Measurements from ENCODE around the gene GABRG3.

The GABRG3 gene

DNA sequence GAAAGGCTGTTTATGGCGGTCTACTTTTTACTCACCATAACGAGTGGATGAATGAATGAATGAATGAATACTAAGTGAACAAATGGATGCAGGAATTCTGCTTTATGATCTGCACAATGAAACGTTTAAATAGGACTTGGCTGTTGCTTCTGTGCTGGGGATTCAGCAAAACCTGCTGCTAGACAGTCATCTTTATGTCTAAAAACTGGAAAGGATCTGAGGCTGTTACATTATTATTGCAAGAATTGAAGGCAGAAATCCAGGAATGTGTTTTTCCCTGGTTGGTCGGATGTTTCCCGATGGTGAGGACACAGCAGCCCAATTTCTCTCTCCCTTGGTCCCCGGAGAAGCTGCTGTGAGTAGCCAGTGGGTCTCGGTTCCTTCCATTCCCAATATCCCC lies 94.2 kb downstream of the GABRG3 start:
- no peak for DNase-seq (ENCODE audit: low spot score)

DNA sequence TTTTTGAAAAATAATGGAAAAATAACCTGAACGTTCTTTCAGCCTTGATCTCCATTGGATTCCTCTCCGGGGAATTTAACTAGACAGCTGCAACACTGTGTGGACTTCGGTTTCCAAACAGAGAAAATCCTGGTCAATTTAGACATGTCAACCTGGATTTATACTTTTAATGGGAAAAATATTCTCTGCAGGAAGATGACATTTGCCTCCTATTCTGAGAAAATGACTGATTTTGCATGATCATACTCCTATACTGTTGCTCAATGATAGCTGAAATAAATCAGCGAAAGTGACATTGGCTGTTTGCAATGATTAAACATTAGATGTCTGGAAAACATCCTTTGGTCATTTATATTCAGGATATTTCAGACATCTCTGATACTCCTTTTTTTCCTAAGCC lies 94.8 kb downstream of the GABRG3 start:
- DNase-seq (ENCODE audit: low spot score) = no peak

DNA sequence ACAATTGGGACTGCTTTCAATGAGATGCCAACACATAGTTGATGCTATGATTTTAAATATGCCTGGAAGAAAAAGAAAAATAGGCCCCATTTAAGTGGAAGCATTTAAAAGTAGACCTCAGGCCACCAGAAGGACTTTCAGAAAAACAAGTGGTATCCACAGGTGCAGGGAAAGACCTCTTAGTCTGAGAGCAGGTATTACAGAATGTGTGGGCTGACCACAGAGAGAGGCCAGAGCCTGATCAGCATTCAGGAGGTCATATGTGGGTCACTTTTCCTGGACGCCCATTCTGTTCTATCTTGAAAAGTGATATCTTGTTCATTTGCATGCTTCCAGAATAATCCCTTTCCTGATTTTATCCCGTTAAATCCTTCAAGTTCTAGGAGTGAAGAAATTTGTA lies 95.5 kb downstream of the GABRG3 start:
- DNase-seq (ENCODE audit: low spot score) = no peak

DNA sequence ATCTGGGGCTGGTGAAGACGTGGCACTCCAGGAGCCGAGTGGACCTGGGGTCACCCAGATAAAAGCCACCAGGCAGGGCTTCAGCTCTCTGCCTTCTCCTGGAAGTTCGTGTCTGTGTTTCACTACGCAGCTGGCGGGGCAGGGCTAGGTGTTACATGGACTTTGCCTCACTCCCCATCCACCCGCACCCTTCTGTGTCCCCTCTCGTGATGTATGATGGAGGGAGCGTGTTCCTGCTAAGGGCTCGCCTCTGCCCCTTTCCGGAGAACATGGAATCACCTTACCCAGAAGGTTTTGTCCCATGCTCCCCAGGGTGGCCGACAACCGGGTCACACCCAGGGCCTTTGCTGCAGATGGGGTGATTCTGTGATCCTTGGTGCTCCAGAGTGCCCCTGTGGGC lies 96.2 kb downstream of the GABRG3 start:
- no peak for DNase-seq (ENCODE audit: low spot score)

DNA sequence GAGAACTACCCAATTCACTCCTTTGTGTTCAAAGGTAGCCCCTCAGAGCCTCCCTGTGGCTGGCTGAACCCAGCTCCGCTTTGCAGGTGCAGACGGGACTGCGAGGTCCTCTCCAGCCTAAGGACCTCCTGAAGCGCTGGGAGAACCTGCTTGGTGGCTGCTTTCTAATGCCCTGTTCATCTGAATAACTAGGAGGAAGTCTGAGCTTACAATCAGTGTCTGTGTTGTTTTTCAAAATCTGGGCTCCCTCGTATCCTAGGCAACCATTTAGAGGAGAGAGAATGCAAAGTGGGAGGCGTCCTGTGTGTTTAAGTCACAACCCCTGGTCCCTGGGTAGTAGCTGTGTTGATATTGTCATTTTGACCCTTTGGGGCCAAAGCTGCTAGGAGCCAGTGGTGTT lies 99.9 kb downstream of the GABRG3 start:
- DNase-seq (ENCODE audit: low spot score) = no peak

DNA sequence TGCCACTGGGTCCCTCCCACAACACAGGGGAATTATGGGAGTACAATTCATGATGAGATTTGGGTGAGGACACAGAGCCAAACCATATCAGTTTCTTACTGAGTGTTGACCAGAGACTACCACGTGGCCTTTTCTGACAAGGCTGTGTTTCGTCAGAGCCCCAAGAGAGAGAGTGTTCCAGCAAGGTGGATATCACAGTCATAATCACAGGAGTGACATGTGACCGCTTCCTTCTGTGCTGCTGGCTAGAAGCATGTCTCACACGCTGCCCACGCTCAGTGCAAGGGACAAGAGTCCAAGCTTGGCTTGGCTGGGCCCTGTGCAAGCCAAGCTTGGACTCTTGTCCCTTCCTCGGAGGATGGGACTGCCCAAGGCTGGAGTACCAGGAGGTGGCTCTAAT lies 103.2 kb downstream of the GABRG3 start:
- no peak for DNase-seq (ENCODE audit: low spot score)

DNA sequence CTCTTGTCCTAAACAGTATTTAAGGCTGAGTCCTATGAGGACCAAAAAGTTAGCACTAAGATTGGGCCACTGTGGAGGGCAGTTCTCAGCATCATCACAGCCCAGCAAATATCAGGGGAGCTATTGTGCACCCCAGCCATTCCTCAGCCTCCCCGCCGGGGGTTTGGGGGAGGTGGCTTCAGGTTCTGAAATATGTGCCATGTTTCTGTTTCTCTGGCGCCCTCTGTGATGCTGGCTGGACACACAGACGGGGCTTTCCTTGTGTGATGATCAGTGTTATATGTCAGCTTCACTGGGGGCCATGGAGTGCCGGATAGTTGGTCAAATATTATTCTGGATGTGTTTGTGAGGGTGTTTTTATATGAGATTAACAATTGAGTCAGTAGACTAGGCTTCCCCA lies 106.8 kb downstream of the GABRG3 start:
- no peak for DNase-seq (ENCODE audit: low spot score)

DNA sequence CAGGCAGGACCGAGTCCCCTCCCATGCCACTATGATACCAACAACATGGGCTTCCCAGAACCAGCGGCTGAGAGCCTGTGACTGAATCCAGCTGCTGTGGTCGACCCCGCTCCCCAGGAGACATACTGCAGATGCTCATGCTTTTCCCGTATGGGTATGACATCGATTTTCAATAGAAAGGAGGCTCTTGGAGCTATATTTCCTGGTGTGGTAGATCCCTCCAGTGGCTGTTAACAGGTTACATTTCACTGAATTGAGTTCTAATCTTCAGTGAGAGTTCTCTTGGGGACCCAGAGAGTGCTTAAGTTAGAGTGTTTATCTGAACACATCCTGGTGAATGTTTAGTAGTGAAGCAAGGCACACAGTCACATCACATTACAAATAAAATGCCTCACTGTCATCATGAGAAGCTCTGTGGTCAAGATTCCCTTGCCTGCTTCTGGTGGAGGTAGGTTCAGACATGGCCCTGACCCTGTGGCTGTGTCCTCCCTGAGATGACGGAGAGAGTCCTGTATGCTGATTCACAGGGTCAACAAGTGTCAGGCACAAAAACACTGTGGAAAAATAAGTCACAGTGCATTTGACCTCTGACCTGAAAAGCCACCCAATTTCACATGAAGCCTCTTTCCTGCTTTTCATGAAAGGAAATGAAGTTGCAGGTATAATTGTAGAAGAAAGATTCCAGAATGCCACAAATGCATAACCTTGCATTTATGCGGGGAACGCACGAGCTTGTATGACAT lies 110.9 kb downstream of the GABRG3 start:
- no peak for DNase-seq (ENCODE audit: low spot score)

DNA sequence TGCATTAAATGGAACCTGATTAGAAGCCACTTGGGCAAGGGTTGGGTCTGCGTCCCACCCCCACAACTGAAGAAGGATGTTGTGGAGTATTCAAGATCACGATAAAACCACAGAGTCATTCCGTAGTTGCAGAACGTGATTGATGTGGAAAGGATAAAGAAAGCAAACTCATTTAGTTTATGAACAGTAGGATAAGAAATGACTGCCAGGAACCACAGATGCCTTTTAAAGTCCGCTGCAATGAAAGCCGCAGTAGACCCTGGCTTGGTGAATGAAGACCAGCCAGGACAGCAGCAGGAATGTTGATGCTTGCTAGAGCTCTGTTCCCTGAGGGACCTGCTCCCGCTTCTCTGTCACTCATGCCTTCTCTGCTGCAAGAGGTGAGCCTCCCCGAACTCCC lies 111.5 kb downstream of the GABRG3 start:
- DNase-seq (ENCODE audit: low spot score) = no peak

DNA sequence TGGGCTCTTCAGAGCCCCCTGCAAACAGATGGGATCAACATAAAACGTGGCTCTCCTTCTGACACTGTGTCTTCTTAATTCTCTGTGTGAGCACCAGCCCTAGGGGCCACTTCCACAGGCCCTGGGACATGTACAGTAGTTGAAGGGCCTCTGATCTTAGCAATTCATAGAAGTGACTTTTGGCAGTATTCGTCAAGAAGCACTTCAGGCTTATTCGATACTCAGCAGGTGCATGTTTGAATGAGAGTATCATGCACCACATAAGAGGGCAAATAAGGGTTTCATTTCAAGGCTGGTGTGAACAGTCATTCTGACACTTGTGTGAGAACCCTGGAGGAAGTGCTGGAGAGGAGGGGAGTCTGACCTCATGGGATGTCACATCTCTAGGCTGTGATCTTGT lies 113.9 kb downstream of the GABRG3 start:
- no peak for DNase-seq (ENCODE audit: low spot score)

DNA sequence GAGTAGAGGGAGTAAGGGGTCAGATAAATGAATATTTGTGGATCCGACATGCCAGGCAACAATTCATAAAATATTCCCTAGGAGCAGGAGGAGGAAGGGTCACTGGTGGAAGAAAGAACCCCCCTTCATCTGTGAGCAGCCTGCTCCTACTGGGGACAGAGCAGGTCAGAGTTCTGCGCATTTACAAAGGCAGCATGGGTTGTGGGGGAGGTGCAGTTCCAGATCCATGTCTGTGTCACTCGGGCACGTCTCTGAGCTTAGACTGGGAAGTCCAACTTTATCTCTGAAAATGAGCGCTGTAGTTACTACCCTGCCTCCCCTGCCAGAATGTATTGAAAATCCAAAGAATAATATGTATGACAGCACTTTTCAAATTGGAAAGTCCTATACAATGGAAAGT lies 115.2 kb downstream of the GABRG3 start:
- no peak for DNase-seq (ENCODE audit: low spot score)

DNA sequence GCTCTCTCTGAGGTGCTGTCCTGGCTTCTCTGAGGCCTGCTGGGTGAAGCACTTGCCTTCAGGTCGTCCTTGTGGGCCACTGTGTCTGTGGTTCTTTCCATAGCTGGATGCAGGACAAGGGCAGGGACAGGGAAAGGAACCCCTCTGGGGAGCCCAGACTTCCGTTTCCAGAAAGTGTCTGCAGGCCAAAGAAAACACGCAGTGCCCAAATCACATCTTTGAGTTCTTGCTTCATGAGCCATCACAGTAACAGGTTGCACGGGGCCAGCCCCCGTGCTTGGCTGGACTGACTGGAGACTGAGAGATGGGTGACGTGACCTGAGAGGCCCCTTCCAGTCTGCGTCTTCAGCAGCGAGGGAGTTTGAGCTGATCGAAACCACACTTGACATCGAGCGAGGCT lies 115.8 kb downstream of the GABRG3 start:
- no peak for DNase-seq (ENCODE audit: low spot score)

DNA sequence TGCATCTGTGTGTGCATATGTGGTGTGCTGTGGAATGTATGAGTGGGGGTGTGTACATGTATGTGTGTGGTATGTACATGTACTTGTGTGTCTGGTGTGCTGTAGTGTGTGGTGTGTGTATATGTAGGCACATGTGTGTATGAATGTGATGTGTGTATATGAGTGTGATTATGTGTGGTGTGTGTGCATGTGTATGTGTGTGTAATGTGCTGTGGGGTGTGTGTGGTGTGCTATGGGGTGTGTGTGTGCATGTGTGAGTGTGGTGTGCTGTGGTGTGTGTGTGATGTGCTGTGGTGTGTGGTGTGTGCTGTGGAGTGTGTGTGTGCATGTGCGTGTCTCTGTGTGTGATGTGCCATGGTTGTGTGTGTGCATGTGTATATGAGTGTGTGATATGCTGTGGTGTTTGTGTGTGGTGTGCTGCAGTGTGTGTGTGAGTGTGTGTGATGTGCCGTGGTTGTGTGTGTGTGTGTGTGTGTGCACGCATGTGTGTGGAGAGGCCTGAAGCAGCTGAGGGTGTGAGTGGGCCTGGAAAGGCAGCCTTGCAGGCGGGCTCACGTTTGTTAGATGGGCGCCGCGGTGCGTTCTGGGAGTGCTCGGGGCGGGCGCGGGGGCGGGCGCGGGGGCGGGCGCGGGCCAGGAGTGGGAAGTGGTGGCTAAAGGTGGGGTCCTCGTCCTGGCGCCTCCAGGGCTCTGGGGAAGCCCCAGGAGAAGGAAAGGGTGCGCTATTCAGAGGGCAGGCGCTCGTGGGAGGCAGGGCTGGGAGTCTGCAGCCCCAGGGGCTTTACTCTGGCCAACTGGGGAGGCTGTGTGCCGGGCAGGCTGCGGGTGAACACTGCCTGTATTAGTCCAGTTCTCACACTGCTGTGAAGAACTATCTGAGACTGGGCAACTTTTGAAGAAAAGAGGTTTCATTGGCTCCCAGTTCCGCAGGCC lies 116.9 kb downstream of the GABRG3 start:
- DNase-seq (ENCODE audit: low spot score) = no peak

DNA sequence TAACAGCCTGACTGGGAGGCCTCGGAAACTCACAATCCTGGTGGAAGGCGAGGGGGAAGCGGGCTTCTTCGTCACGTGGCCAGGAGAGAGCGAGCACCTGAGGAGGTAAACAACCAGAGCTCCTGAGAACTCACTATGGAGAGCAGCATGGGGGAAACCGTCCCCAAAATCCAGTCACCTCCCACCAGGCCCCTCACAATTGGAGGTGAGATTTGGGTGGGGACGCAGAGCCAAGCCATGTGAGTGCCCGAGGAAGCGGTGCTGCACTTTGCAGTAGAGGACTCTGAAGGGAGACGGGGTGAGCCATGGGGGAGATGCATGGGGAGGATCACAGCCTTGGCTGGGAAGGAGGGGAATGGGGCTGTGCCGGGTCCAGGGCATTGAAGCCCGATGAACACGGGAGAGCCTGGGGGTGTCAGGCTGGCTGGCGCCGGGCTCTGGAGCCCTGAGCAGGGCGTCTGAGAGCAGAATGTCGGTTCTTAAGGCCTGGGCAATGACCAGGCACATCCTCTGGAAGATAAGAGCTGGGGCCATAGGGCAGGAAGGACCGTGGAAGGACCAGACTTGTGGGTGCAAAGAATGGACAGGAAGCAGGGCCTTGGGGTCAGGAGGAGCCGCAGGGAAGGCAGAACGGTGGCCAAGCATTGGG lies 117.7 kb downstream of the GABRG3 start:
- no peak for DNase-seq (ENCODE audit: low spot score)

DNA sequence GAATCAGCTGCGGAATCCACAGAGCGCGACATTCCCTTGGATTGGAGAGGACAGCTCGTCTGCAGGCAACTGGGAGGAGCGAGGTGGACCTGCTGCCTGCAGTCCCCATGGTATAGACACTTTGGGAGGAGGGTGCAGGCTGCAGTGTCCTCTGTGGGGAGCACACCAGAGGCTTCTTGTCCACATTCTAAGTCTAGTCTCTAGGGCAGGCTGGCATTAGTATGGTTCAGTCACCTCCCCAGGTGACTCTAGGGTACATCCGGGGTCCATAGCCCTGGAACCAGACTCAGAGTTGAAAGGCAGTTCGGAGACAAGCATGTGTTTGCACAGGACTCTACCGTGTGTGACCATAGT lies 118.2 kb downstream of the GABRG3 start:
- DNase-seq (ENCODE audit: low spot score) = no peak

DNA sequence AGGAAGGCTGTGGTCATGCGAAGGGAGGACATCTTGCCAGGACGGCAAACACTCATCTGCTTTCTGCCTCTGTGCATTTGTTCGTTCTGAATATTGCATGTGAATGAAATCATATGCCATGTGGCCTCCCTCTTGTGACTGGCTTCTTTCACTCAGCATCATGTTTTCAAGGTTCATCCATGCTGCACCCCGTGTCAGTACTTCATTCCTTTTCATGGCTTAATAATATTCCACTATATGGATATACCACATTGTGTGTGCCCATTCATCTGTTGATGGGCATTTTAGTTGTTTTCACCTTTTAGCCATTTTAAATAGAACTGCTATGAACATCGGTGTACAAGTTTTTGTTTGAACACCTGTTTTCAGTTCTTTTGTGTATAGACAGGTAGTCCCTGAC lies 118.7 kb downstream of the GABRG3 start:
- no peak for DNase-seq (ENCODE audit: low spot score)

DNA sequence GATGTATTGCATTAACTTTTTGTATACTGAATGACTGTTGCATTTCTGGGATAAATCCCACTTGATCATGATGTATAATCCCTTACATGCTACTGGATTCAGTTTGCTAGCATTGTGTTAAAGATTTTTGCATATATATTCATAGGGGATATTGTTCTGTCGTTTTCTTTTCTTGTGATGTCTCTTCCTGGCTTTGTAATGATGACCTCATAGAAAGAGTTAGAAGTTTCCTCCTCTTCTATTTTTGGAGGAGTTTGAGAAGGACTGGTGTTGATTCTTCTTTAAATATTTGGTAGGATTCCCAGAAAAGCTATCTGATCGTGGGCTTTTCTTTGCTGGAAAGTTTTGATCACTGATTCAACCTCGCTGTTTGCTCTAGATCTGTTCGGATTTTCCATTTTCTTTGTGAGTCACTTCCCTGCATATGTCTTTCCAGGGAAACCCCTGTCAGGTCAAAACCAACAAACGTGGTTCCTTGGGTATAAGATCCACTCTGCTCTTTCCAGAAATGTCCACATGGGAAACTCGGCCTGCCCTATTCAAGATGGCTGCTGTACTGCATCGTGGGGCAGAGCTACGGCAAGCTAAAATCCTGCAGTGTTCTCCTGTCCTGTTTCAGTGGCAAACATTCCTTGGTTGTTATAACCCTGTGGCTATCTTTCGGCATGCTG lies 120.4 kb downstream of the GABRG3 start:
- no peak for DNase-seq (ENCODE audit: low spot score)

DNA sequence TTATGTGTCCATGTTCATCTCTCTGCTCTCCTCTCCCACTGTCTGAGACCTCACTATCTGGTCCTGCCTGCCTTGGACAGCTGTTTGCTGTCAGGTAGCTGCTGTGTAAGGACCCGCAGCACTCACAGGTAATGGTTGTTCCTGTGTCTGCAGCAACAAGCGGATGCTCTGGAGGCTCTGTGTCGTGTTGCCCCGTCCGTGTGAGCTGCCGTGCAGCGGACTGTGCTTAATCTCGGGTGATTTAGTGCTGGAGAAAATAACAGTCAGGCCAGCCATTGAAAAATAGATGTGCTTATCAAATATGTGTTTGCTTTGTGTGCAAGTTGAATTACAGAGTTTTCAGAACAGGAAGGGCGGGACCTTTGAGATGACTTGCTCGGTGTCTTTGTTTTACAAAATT lies 121.4 kb downstream of the GABRG3 start:
- DNase-seq (ENCODE audit: low spot score) = no peak

DNA sequence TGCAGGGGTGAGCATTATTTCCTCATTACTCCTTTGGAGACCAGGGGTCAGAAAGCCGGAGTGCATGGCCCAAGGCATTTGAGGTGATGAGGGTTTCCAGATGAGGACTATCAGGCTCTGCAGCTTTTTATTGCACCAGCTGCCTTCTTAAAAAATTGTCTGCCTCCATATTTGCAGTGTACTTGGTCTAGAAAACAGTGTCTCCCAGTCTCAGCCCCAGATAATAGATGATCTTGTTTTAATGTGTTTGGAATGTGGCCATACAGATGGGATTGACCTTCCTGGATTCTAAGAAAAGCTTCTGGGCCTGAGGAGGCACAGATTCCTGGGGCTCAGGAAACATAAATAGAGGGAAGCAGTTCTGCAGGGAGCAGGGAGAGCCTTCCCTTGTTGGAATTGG lies 123.3 kb downstream of the GABRG3 start:
- no peak for DNase-seq (ENCODE audit: low spot score)

DNA sequence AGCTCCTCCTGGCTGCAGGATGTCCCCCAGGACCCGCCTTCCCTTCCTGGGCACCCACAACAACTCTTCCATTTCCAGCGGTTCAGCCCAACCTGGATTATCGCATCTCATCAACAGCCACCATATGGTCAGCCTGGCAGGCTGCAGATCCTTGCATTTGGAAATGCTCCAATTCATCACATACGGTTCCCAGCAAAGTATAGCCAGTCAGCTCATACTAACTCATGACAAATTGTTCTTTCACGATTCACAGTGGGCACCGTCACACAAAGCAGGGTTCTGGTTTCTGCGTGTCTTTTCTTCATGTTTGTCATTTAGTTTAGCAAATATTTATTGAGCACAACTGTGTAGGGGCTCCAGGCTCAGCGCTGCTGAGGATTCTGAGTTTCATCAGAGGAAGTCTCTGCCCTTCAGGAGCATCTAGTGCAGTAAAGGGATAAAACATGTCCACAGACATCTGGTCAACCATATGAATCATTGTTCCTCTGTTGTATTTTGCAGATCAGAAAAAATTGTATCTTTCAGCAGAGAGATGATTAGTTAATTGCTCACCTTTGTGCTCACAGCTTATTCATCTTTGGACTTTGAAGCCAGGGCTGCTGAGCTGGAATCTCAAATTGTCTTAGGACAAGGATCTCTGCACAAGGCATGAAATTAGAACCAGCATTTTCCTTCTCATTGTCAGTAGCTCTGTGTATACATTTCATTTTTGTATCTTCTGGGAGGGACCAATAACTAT lies 125.1 kb downstream of the GABRG3 start:
- DNase-seq (ENCODE audit: low spot score) = no peak

DNA sequence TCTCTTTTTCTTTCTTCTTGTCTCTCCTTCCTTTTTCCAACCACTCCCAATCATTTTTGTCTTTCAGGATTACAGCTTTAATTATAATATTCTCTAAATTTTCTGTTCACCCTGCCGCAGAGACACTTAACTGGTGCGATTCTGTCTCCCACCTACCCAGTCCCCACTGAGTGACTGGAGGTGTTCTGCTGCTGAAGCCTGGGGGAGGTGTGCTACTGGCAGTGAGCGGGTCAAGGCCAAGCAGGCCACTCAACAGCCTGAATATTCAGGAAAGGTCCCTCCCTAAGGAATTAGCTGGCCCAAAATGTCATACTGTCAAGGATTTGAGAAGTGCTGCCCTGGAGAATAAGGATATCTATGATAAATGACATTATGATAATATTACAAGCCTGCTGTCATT lies 126.5 kb downstream of the GABRG3 start:
- no peak for DNase-seq (ENCODE audit: low spot score)

DNA sequence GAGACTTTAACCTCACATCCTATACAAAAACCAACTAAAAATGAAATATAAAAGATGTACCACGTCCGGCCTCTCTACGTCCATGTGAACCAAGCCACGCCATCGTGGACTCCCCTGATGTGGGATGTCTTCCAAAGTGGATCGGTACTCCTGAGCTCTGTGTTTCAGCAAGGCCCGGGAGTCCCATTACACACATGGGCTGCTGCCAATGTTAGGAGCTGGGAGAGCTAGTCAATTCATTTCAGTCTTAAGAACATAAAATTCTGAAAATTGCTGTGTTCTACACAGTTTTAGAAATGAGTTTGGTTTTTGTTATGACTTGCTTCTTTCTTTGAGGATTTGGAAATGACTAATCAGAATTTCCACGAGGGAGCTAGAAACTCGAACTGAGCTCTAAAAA lies 131.0 kb downstream of the GABRG3 start:
- no peak for DNase-seq (ENCODE audit: low spot score)
